Measurements from ENCODE around the gene FAM89A. TPM values are rescaled to one million over a fixed set of nuclear protein-coding genes. Genes with fewer than 3 reads are reported as not detected.

Gene FAM89A
- total and polyA plus RNA-seq, 9 of the 15 experiments (the other 6 are each of a cell fraction or from before 2014, with no cell fraction given) = 8.7 to 66.2 (median 43.3) TPM

DNA sequence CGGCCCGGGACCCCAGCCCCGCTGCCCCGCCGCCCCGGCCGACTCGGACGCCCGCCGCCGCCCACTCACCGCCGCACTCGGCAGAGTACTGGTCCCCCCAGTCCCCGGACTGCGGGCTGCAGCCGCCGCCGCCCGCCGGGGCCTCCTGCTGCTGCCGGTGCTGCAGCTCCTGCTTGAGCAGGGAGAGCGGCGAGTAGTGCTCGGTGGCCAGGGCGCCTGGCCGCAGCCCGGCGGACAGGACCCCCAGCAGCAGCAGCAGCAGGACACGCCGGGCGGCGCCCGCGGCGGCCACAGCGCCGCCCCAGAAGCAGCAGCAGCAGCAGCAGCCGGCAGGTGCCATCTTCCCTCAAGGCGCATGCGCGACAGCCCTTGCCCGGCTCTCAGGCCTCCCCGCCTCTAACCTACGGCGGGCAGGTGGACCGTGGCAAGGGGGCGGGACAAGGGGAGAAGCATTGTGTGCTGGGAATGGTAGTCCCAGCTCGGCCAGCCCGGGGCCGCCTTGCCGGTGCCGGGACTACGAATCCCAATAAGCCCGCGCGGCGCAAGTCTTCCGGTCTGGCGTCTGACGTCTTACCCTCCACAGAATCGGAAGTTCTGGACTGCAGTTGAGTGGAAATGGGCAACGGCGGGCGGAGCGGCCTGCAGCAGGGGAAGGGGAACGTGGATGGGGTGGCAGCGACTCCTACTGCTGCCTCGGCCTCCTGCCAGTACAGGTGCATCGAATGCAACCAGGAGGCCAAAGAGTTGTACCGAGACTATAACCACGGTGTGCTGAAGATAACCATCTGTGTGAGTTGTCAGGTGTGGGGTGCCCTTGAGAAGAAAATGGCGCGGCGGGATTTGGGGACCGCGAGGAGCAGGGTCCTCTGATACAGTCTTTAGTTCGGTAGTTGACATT, 61.3 kb downstream of the FAM89A start, which contains the start of the genes ARV1 and TTC13 (continued):
- TF ChIP-seq ZNF57 (CRISPR knock-in tag; IDR thresholded peaks at IDR 0.05) (no peak), MITF (IDR thresholded peaks at IDR 0.05) (no peak), SP1 (CRISPR knock-in tag; IDR thresholded peaks at IDR 0.05) (peak; percentile 100), CREB3L1 (IDR thresholded peaks at IDR 0.05; ENCODE audit: borderline replicate concordance, low read depth) (peak; percentile 98), ZNF76 (CRISPR knock-in tag; IDR thresholded peaks at IDR 0.05; ENCODE audit: borderline replicate concordance) (no peak), CHD4 (IDR thresholded peaks at IDR 0.05; ENCODE audit: insufficient read depth, insufficient replicate concordance, low read depth, low read length, poor library complexity, severe bottlenecking) (no peak), ARHGAP35 (IDR thresholded peaks at IDR 0.05; ENCODE audit: partially characterized antibody) (no peak), CAMTA2 (CRISPR knock-in tag; conservative IDR thresholded peaks at IDR 0.05) (no peak), SIX5 (IDR thresholded peaks at IDR 0.05; ENCODE audit: borderline replicate concordance in 1 of 2, insufficient read depth in 1 of 2, low read depth in 1 of 2, low read length in 2 of 2) (peak; percentile 93 to 95), PCBP1 (IDR thresholded peaks at IDR 0.05; ENCODE audit: low read depth, low read length, poor library complexity, severe bottlenecking) (peak; percentile 64), ZNF764 (CRISPR knock-in tag; IDR thresholded peaks at IDR 0.05; ENCODE audit: low read depth) (no peak), PTBP1 (IDR thresholded peaks at IDR 0.05; ENCODE audit: low read depth, low read length) (no peak), KLF10 (CRISPR knock-in tag; IDR thresholded peaks at IDR 0.05) (no peak), NCOA2 (IDR thresholded peaks at IDR 0.05; ENCODE audit: partially characterized antibody in 2 of 2) (no peak)
- TF ChIP-seq, protein P1, sequence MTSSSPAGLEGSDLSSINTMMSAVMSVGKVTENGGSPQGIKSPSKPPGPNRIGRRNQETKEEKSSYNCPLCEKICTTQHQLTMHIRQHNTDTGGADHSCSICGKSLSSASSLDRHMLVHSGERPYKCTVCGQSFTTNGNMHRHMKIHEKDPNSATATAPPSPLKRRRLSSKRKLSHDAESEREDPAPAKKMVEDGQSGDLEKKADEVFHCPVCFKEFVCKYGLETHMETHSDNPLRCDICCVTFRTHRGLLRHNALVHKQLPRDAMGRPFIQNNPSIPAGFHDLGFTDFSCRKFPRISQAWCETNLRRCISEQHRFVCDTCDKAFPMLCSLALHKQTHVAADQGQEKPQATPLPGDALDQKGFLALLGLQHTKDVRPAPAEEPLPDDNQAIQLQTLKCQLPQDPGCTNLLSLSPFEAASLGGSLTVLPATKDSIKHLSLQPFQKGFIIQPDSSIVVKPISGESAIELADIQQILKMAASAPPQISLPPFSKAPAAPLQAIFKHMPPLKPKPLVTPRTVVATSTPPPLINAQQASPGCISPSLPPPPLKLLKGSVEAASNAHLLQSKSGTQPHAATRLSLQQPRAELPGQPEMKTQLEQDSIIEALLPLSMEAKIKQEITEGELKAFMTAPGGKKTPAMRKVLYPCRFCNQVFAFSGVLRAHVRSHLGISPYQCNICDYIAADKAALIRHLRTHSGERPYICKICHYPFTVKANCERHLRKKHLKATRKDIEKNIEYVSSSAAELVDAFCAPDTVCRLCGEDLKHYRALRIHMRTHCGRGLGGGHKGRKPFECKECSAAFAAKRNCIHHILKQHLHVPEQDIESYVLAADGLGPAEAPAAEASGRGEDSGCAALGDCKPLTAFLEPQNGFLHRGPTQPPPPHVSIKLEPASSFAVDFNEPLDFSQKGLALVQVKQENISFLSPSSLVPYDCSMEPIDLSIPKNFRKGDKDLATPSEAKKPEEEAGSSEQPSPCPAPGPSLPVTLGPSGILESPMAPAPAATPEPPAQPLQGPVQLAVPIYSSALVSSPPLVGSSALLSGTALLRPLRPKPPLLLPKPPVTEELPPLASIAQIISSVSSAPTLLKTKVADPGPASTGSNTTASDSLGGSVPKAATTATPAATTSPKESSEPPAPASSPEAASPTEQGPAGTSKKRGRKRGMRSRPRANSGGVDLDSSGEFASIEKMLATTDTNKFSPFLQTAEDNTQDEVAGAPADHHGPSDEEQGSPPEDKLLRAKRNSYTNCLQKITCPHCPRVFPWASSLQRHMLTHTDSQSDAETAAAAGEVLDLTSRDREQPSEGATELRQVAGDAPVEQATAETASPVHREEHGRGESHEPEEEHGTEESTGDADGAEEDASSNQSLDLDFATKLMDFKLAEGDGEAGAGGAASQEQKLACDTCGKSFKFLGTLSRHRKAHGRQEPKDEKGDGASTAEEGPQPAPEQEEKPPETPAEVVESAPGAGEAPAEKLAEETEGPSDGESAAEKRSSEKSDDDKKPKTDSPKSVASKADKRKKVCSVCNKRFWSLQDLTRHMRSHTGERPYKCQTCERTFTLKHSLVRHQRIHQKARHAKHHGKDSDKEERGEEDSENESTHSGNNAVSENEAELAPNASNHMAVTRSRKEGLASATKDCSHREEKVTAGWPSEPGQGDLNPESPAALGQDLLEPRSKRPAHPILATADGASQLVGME (CRISPR knock-in tag; IDR thresholded peaks at IDR 0.05) = peak; percentile 33; the same call in 1 of the 2 replicates
- TF ChIP-seq, protein P2, sequence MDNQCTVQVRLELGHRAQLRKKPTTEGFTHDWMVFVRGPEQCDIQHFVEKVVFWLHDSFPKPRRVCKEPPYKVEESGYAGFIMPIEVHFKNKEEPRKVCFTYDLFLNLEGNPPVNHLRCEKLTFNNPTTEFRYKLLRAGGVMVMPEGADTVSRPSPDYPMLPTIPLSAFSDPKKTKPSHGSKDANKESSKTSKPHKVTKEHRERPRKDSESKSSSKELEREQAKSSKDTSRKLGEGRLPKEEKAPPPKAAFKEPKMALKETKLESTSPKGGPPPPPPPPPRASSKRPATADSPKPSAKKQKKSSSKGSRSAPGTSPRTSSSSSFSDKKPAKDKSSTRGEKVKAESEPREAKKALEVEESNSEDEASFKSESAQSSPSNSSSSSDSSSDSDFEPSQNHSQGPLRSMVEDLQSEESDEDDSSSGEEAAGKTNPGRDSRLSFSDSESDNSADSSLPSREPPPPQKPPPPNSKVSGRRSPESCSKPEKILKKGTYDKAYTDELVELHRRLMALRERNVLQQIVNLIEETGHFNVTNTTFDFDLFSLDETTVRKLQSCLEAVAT (IDR thresholded peaks at IDR 0.05) = peak; percentile 12 to 71; a peak in 1 of 4 replicates

Measured in K562 (cell line).